Measurements from ENCODE around the gene MSRB3.

MSRB3 gene

DNA sequence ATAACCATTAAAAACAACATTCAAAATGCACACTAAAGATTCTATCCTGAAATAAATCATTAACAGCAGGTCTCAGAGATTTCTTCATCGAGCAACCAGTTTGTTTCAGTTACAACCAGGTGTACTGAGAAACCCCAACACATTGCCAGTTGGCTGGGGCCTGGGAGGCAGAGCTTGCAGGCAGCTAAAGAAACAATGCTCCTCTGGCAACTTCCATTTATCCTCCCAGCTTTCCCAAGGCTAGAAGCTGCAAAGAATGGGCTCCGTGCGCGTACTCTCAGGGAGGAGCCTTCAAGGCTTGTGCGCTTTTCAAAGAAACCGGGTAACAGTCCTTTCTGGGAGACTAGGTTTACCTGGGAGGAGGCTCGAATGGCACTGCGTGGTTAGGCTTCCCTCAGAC lies 181.6 kb downstream of the MSRB3 start:
- ChIA-PET POLR2A (no interaction called here), CTCF (no interaction called here)
- no peak for DNase-seq (ENCODE audit: extremely low spot score)
- TF ChIP-seq, protein P1, sequence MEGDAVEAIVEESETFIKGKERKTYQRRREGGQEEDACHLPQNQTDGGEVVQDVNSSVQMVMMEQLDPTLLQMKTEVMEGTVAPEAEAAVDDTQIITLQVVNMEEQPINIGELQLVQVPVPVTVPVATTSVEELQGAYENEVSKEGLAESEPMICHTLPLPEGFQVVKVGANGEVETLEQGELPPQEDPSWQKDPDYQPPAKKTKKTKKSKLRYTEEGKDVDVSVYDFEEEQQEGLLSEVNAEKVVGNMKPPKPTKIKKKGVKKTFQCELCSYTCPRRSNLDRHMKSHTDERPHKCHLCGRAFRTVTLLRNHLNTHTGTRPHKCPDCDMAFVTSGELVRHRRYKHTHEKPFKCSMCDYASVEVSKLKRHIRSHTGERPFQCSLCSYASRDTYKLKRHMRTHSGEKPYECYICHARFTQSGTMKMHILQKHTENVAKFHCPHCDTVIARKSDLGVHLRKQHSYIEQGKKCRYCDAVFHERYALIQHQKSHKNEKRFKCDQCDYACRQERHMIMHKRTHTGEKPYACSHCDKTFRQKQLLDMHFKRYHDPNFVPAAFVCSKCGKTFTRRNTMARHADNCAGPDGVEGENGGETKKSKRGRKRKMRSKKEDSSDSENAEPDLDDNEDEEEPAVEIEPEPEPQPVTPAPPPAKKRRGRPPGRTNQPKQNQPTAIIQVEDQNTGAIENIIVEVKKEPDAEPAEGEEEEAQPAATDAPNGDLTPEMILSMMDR (IDR thresholded peaks at IDR 0.05; ENCODE audit: control extremely low read depth, extremely low read depth, low read depth, missing control alignments): no peak

GRCh38 chr12:65461017-65461416 lies 182.5 kb downstream of the MSRB3 start:
- no peak for DNase-seq (ENCODE audit: extremely low spot score)
- TF ChIP-seq, protein P1 (IDR thresholded peaks at IDR 0.05; ENCODE audit: control extremely low read depth, extremely low read depth, low read depth, missing control alignments): no peak
- CTCF ChIA-PET: no interaction called here
- POLR2A ChIA-PET: interaction anchor here (0.7 kb wide), 1 partner anchor 923 kb away, joined by 3 read pairs; no protein-coding TSS in a partner anchor

DNA sequence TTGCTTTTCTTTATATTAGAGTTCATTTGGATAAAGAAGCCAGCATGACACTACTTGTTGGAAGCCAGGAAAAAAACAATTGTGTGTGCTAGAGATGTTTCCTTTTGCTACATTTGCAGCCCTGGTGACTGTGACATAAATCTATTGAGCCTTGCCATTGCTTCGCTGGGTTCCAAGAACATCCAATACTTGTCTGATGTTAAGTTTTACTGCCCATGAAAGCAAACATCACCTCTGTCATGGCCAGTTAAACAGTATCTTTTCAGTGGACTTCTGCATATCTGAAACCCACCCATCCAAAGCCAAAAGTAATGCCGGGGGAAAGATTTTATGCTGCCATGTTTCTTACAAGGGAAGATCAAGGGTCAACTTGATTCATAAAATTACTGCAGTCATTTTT lies 184.0 kb downstream of the MSRB3 start:
- TF ChIP-seq, protein P1 (IDR thresholded peaks at IDR 0.05; ENCODE audit: control extremely low read depth, extremely low read depth, low read depth, missing control alignments): no peak
- no peak for DNase-seq (ENCODE audit: extremely low spot score)
- POLR2A ChIA-PET: no interaction called here
- CTCF ChIA-PET: interaction anchor here (1.0 kb wide), 1 partner anchor 15 kb away, joined by 3 read pairs; no protein-coding TSS in a partner anchor

DNA sequence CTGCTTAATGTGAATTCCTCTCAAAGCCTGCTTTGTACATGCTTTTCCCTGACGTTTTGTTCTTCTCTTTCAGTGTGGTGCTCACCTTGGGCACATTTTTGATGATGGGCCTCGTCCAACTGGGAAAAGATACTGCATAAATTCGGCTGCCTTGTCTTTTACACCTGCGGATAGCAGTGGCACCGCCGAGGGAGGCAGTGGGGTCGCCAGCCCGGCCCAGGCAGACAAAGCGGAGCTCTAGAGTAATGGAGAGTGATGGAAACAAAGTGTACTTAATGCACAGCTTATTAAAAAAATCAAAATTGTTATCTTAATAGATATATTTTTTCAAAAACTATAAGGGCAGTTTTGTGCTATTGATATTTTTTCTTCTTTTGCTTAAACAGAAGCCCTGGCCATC lies 184.6 kb downstream of the MSRB3 start:
- CTCF ChIA-PET: no interaction called here
- TF ChIP-seq, protein P1 (IDR thresholded peaks at IDR 0.05; ENCODE audit: control extremely low read depth, extremely low read depth, low read depth, missing control alignments): no peak
- POLR2A ChIA-PET: no interaction called here
- DNase-seq (ENCODE audit: extremely low spot score): no peak

DNA sequence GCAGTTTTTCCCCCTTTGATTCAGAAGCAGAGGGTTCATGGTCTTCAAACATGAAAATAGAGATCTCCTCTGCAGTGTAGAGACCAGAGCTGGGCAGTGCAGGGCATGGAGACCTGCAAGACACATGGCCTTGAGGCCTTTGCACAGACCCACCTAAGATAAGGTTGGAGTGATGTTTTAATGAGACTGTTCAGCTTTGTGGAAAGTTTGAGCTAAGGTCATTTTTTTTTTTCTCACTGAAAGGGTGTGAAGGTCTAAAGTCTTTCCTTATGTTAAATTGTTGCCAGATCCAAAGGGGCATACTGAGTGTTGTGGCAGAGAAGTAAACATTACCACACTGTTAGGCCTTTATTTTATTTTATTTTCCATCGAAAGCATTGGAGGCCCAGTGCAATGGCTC lies 185.1 kb downstream of the MSRB3 start:
- CTCF ChIA-PET: no interaction called here
- TF ChIP-seq, protein P1 (IDR thresholded peaks at IDR 0.05; ENCODE audit: control extremely low read depth, extremely low read depth, low read depth, missing control alignments): no peak
- no peak for DNase-seq (ENCODE audit: extremely low spot score)
- POLR2A ChIA-PET: no interaction called here

DNA sequence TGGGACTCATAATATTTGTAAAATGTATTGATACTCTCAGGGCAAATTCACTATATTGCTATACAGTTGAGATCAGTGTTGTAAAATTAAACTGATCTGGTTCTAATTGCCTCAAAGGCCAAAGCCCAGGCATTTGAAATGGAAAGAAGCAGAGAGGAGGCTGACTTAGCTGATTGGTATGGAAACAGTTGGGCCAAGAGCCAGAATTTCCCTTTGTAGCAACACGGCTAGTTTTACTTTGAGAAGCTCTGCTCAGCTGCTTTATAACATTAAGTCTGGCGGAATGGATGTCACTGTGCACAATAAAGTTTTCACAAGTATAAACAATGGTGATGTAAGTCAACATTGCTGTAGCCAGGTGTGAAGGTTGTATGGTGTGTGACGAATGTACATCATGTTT lies 186.4 kb downstream of the MSRB3 start:
- DNase-seq (ENCODE audit: extremely low spot score): no peak
- POLR2A ChIA-PET: no interaction called here
- TF ChIP-seq, protein P1 (IDR thresholded peaks at IDR 0.05; ENCODE audit: control extremely low read depth, extremely low read depth, low read depth, missing control alignments): no peak
- CTCF ChIA-PET: no interaction called here

All from GM10248 (cell line).